Measurements from ENCODE around the gene CRIP3. TPM values are rescaled to one million over a fixed set of nuclear protein-coding genes. Genes with fewer than 3 reads are reported as not detected.

The CRIP3 gene
- total and polyA plus RNA-seq, 10 of the 15 experiments (the other 5 are each of a cell fraction or from before 2014, with no cell fraction given): 1.5 to 9.2 (median 2.2) TPM

DNA sequence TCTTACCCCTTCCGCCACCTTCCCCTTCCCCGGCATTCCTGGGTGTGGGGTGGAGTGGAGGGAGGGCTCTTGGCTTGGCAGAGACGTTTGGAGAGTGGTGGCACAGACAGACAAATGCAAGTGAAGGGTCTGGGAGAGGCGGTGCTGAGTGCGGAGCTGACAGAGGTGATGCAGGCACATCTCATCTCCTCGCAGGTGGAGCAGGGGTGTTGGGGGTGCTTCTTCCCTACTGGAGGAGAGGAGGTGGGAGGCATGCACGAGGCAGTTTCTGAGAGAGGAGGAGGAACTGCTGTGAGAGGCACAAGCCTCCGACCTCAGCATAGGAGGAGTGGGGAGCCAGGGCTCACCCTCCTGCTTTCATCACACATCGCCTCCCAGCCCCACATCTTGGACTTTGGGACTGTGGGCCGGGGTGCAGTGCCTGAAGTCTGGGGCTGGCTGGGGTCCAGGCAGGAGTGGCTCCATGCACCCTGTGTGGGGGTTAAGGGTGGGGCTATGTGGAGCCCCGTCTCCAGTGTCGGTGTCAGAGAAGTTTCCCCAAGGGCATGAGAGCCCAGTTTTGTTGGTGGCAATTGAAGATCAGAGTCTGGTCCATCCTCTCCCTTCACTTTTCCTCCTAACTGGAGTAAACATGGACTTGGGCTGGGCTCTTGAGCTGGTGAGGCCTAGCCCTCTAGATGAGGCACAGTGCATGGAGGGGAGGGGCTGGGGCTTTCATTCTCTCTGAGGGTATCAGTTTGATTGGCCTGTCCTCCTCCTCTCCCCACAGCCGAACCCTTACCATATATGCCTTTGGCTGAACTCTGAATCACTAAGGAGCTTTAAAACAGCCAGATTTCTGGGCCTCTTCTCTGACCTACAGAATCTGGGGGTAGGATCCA is 30.7 kb downstream of the CRIP3 start:
- H3K4me2 ChIP-seq (ENCODE audit: control insufficient read depth, insufficient read depth): no peak overlapping the region
- no peak for FAIRE-seq
- TF ChIP-seq LARP7 (IDR thresholded peaks at IDR 0.05) (no peak), SMAD5 (IDR thresholded peaks at IDR 0.05; ENCODE audit: low read depth) (no peak)
- TF ChIP-seq, protein P1, sequence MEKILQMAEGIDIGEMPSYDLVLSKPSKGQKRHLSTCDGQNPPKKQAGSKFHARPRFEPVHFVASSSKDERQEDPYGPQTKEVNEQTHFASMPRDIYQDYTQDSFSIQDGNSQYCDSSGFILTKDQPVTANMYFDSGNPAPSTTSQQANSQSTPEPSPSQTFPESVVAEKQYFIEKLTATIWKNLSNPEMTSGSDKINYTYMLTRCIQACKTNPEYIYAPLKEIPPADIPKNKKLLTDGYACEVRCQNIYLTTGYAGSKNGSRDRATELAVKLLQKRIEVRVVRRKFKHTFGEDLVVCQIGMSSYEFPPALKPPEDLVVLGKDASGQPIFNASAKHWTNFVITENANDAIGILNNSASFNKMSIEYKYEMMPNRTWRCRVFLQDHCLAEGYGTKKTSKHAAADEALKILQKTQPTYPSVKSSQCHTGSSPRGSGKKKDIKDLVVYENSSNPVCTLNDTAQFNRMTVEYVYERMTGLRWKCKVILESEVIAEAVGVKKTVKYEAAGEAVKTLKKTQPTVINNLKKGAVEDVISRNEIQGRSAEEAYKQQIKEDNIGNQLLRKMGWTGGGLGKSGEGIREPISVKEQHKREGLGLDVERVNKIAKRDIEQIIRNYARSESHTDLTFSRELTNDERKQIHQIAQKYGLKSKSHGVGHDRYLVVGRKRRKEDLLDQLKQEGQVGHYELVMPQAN (conservative IDR thresholded peaks at IDR 0.05): no peak
- H3K9me3 ChIP-seq (replicated peaks; ENCODE audit: control insufficient read depth, insufficient read depth, low read length): no peaks in the 10 kb centered on the region
- H2AFZ ChIP-seq (ENCODE audit: control insufficient read depth, low read depth, low read length): no peak overlapping the region
- intact Hi-C loops (cut with micrococcal nuclease; ENCODE audit: unreplicated experiment): no loop called here
- ChIA-PET CTCF (no interaction called here), POLR2A (no interaction called here), RAD21 (ENCODE audit: unreplicated experiment) (interaction anchor here (0.6 to 1.0 kb wide), 3 partner anchors 31 to 56 kb away, joined by 3 to 4 read pairs (median 3); partner anchors contain the start of gene CRIP3), SMC1A (ENCODE audit: uncharacterized antibody, unreplicated experiment) (interaction anchor here (0.7 kb wide), 1 partner anchor 36 kb away, joined by 3 read pairs; no protein-coding TSS in a partner anchor)
- no peaks in the 10 kb centered on the region for H3K79me2 ChIP-seq (ENCODE audit: control insufficient read depth, insufficient read depth, low read length)
- no peaks in the 10 kb centered on the region; a peak in 1 of 4 replicates for H3K27me3 ChIP-seq (replicated peaks in 1 of 2; ENCODE audit: control insufficient read depth in 2 of 2, insufficient read depth in 2 of 2, low read length in 1 of 2)
- H3K9ac ChIP-seq (ENCODE audit: control insufficient read depth, insufficient read depth, low read length): no peak overlapping the region
- H3K4me3 ChIP-seq: no peak overlapping the region
- no peak overlapping the region for H3K27ac ChIP-seq (ENCODE audit: control insufficient read depth, insufficient read depth)
- H4K20me1 ChIP-seq (ENCODE audit: control insufficient read depth, insufficient read depth): no peaks in the 10 kb centered on the region
- 69% methylated on average over 13 of the region's 13 CpGs for whole genome bisulfite sequencing (ENCODE audit: insufficient coverage, insufficient replicate concordance, low lambda C conversion rate, missing lambda C conversion rate)
- peaks cover 9% of the 10 kb centered on the region; the same call in 1 of the 2 replicates for H3K4me1 ChIP-seq (ENCODE audit: control insufficient read depth, insufficient read depth, low read length)
- no TSS peak for BruUV-seq (replicated peaks)
- no peaks in the 10 kb centered on the region for H3K36me3 ChIP-seq (ENCODE audit: control insufficient read depth in 2 of 2, insufficient read depth in 2 of 2, low read length in 1 of 2)
- in situ Hi-C loops (cut with MboI): no loop called here
- no peak for ATAC-seq
- DNase-seq (ENCODE audit: low read depth, low spot score): no peak

DNA sequence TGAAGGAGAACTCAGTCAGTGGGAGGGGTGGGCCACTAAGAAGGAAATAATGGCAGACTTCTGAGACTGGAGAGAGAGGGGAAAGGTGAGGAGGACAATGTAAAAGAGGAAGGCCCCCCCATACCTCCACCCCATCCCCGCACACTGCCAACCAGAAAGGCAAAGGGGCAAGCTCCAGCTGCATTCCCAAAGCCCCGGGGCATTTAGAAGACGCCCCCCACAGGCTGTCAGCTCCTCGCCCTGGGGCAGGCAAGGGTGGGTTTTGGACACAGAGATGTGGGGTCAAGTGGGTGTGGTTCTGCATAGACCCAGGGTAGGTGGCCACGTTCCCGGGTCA is 31.4 kb downstream of the CRIP3 start:
- ATAC-seq: no peak
- CTCF ChIA-PET: interaction anchor here (1.5 kb wide), 1 partner anchor 229 kb away, joined by 5 read pairs; no protein-coding TSS in a partner anchor
- Histone ChIP-seq H4K20me1 (ENCODE audit: control insufficient read depth, insufficient read depth) (no peaks in the 10 kb centered on the region), H3K4me3 (no peak overlapping the region), H3K27me3 (replicated peaks in 1 of 2; ENCODE audit: control insufficient read depth in 2 of 2, insufficient read depth in 2 of 2, low read length in 1 of 2) (no peaks in the 10 kb centered on the region; a peak in 1 of 4 replicates), H2AFZ (ENCODE audit: control insufficient read depth, low read depth, low read length) (no peak overlapping the region), H3K79me2 (ENCODE audit: control insufficient read depth, insufficient read depth, low read length) (no peaks in the 10 kb centered on the region), H3K27ac (ENCODE audit: control insufficient read depth, insufficient read depth) (no peak overlapping the region), H3K4me2 (ENCODE audit: control insufficient read depth, insufficient read depth) (no peak overlapping the region), H3K9me3 (replicated peaks; ENCODE audit: control insufficient read depth, insufficient read depth, low read length) (no peaks in the 10 kb centered on the region), H3K4me1 (ENCODE audit: control insufficient read depth, insufficient read depth, low read length) (peaks cover 9% of the 10 kb centered on the region; the same call in 1 of the 2 replicates), H3K9ac (ENCODE audit: control insufficient read depth, insufficient read depth, low read length) (no peak overlapping the region), H3K36me3 (ENCODE audit: control insufficient read depth in 2 of 2, insufficient read depth in 2 of 2, low read length in 1 of 2) (no peaks in the 10 kb centered on the region)
- POLR2A ChIA-PET: no interaction called here
- in situ Hi-C loops (cut with MboI): no loop called here
- no peak for DNase-seq (ENCODE audit: low read depth, low spot score)
- 56% methylated on average over 5 of the region's 6 CpGs for WGBS (ENCODE audit: insufficient coverage, insufficient replicate concordance, low lambda C conversion rate, missing lambda C conversion rate)
- RAD21 ChIA-PET (ENCODE audit: unreplicated experiment): no interaction called here
- no peak for FAIRE-seq
- SMC1A ChIA-PET (ENCODE audit: uncharacterized antibody, unreplicated experiment): interaction anchor here (1.1 kb wide), 1 partner anchor 9 kb away, joined by 3 read pairs; no protein-coding TSS in a partner anchor
- intact Hi-C loops (cut with micrococcal nuclease; ENCODE audit: unreplicated experiment): no loop called here
- BruUV-seq (replicated peaks): no TSS peak
- no peak for TF ChIP-seq HCFC1 (IDR thresholded peaks at IDR 0.05; ENCODE audit: low read length)
- TF ChIP-seq FOXK2 (IDR thresholded peaks at IDR 0.05): no peak
- TF ChIP-seq STAT3 (IDR thresholded peaks at IDR 0.05; ENCODE audit: low read depth, low read length): no peak
- no peak for TF ChIP-seq IKZF1 (conservative IDR thresholded peaks at IDR 0.05)
- TF ChIP-seq RBBP5 (conservative IDR thresholded peaks at IDR 0.05): no peak
- TF ChIP-seq TARDBP (IDR thresholded peaks at IDR 0.05; ENCODE audit: borderline replicate concordance): no peak
- no peak for TF ChIP-seq RAD51 (IDR thresholded peaks at IDR 0.05)
- TF ChIP-seq PAX8 (IDR thresholded peaks at IDR 0.05): no peak
- TF ChIP-seq HDAC6 (IDR thresholded peaks at IDR 0.05; ENCODE audit: unreplicated experiment): no peak
- TF ChIP-seq NRF1 (conservative IDR thresholded peaks at IDR 0.05; ENCODE audit: low read depth, low read length): no peak
